H1 (cell line): Measurements from ENCODE around the gene NCL. TPM values are rescaled to one million over a fixed set of nuclear protein-coding genes. Genes with fewer than 3 reads are reported as not detected.

Experiments
- CTCF ChIA-PET: fragments of 300-600 bp; sonication (Branson Sonifier 250); formaldehyde crosslinking; loops from one replicate; lab custom pipeline; 2021; ENCODE audit not compliant: partially characterized antibody; lab: Charles Lee
- POLR2A ChIA-PET: fragments of 300-600 bp; sonication (Branson Sonifier 250); formaldehyde crosslinking; loops from one replicate; lab custom pipeline; 2021; ENCODE audit warnings: inconsistent platforms; ENCODE audit not compliant: partially characterized antibody; lab: Charles Lee
- DNase-seq, 2 experiments: peaks; one replicate each; pipeline versions ENCODE4 v3.0.0 to v3.0.0-alpha.2; 2010 to 2022; ENCODE audit warnings: low spot score in 2 of 2, low read depth in 1 of 2, mixed read lengths in 1 of 2
- FAIRE-seq: peaks from 2 replicates; lab custom pipeline; 2011; peaks lifted over from hg19 to GRCh38; lab: Jason Lieb, UNC
- H2AFZ ChIP-seq: 2 replicates; pipeline ENCODE4 v1.8.1; 2012; ENCODE audit warnings: low read length, inconsistent platforms
- H2AK5ac ChIP-seq: 2 replicates; pipeline ENCODE4 v1.6.1; 2013; ENCODE audit warnings: low read depth, low read length
- H2BK120ac ChIP-seq: replicated peaks from 2 replicates; pipeline ENCODE3; 2013; ENCODE audit warnings: low read depth, low read length, inconsistent platforms
- H2BK12ac ChIP-seq: 2 replicates; pipeline ENCODE4 v1.6.1; 2013; ENCODE audit warnings: low read depth, low read length
- H2BK15ac ChIP-seq: 2 replicates; pipeline ENCODE4 v1.6.1; 2013; ENCODE audit warnings: low read length
- H2BK20ac ChIP-seq: 2 replicates; pipeline ENCODE4 v1.6.1; 2013; ENCODE audit warnings: low read length
- H2BK5ac ChIP-seq: 2 replicates; pipeline ENCODE4 v1.6.1; 2013; ENCODE audit warnings: low read depth, low read length
- H3K14ac ChIP-seq: 2 replicates; pipeline ENCODE4 v1.6.1; 2013; ENCODE audit warnings: inconsistent platforms; ENCODE audit not compliant: insufficient read length
- H3K18ac ChIP-seq: 2 replicates; pipeline ENCODE4 v1.6.1; 2013; ENCODE audit warnings: low read length; ENCODE audit errors: extremely low read depth
- H3K23ac ChIP-seq: 2 replicates; pipeline ENCODE4 v1.6.1; 2013; ENCODE audit warnings: inconsistent platforms; ENCODE audit not compliant: insufficient read length
- H3K23me2 ChIP-seq: 2 replicates; pipeline ENCODE4 v1.6.1; 2013; ENCODE audit warnings: low read depth, low read length
- H3K27ac ChIP-seq: 2 replicates; pipeline ENCODE4 v1.6.1; 2011; ENCODE audit warnings: low read depth, low read length, inconsistent platforms
- H3K27me3 ChIP-seq, 4 experiments: replicated peaks in 1 of 4; 1 replicate in 1 of 4; 2 replicates in 3 of 4; pipeline versions ENCODE4 v1.6.1 to v1.8.1; 2011 to 2013; ENCODE audit warnings: low read length in 3 of 4, mild to moderate bottlenecking in 3 of 4, inconsistent platforms in 2 of 4, mixed read lengths in 2 of 4, moderate library complexity in 1 of 4; ENCODE audit not compliant: control insufficient read depth in 3 of 4, insufficient read depth in 3 of 4; ENCODE audit errors: extremely low read depth in 1 of 4
- H3K36me3 ChIP-seq, 4 experiments: 2 replicates each; pipeline versions ENCODE4 v1.6.1 to v1.8.1; 2011 to 2013; ENCODE audit warnings: mild to moderate bottlenecking in 4 of 4, low read length in 3 of 4, moderate library complexity in 2 of 4, control low read depth in 1 of 4, inconsistent platforms in 1 of 4; ENCODE audit not compliant: insufficient read depth in 4 of 4, control insufficient read depth in 2 of 4
- H3K4ac ChIP-seq: replicated peaks from 2 replicates; pipeline ENCODE3; 2013; ENCODE audit warnings: low read length, low read depth, mixed read lengths, inconsistent platforms; ENCODE audit not compliant: insufficient read length
- H3K4me1 ChIP-seq, 4 experiments: replicated peaks in 1 of 4; 1 replicate in 1 of 4; 2 replicates in 3 of 4; pipeline versions ENCODE4 v1.6.1 to v1.8.1; 2011 to 2013; ENCODE audit warnings: low read length in 3 of 4, inconsistent platforms in 2 of 4, mixed read lengths in 1 of 4; ENCODE audit not compliant: insufficient read depth in 4 of 4, control insufficient read depth in 3 of 4
- H3K4me2 ChIP-seq, 2 experiments: 2 replicates each; pipeline versions ENCODE4 v1.6.1 to v1.8.1; 2011 to 2013; ENCODE audit warnings: low read depth in 2 of 2, low read length in 2 of 2, control low read depth in 1 of 2, inconsistent platforms in 1 of 2, mild to moderate bottlenecking in 1 of 2; ENCODE audit not compliant: insufficient read depth in 1 of 2
- H3K4me3 ChIP-seq, 4 experiments: fragments of 200-600, 300-600 bp in 1 of 4; sonication (generic), shearing (Covaris generic), sonication (Bioruptor Twin) in 1 of 4; 2 replicates each; pipeline versions ENCODE4 v1.5.1 to v1.8.1; 2011 to 2016; ENCODE audit warnings: low read length in 4 of 4, low read depth in 3 of 4, control low read depth in 2 of 4, inconsistent platforms in 2 of 4, mild to moderate bottlenecking in 2 of 4, mixed read lengths in 1 of 4, moderate library complexity in 1 of 4; ENCODE audit not compliant: insufficient read depth in 2 of 4; ENCODE audit errors: extremely low read depth in 1 of 4
- H3K56ac ChIP-seq: replicated peaks from 2 replicates; pipeline ENCODE3; 2013; ENCODE audit warnings: low read depth, mild to moderate bottlenecking, mixed read lengths, low read length, inconsistent platforms; ENCODE audit not compliant: insufficient read length
- H3K79me1 ChIP-seq: 2 replicates; pipeline ENCODE4 v1.6.1; 2013; ENCODE audit warnings: low read depth, low read length, control low read depth
- H3K79me2 ChIP-seq, 2 experiments: 2 replicates each; pipeline versions ENCODE4 v1.6.1 to v1.8.1; 2012 to 2013; ENCODE audit warnings: low read length in 2 of 2, mild to moderate bottlenecking in 2 of 2, inconsistent platforms in 1 of 2; ENCODE audit not compliant: insufficient read depth in 2 of 2, control insufficient read depth in 1 of 2
- H3K9ac ChIP-seq, 4 experiments: replicated peaks in 1 of 4; 1 replicate in 1 of 4; 2 replicates in 3 of 4; pipeline versions ENCODE4 v1.6.1 to v1.8.1; 2011 to 2013; ENCODE audit warnings: low read depth in 3 of 4, low read length in 3 of 4, control low read depth in 2 of 4, mild to moderate bottlenecking in 2 of 4, moderate library complexity in 2 of 4, inconsistent platforms in 1 of 4; ENCODE audit errors: extremely low read depth in 1 of 4
- H3K9me3 ChIP-seq, 2 experiments: 2 replicates each; pipeline versions ENCODE4 v1.6.1 to v1.8.1; 2012 to 2013; ENCODE audit warnings: mild to moderate bottlenecking in 2 of 2, moderate library complexity in 2 of 2, control low read depth in 1 of 2, inconsistent platforms in 1 of 2, low read depth in 1 of 2, low read length in 1 of 2, mixed read lengths in 1 of 2; ENCODE audit not compliant: insufficient read depth in 2 of 2
- H4K20me1 ChIP-seq, 2 experiments: replicated peaks in 1 of 2; 2 replicates each; pipeline versions ENCODE3 to v1.8.1; 2011 to 2013; ENCODE audit warnings: inconsistent platforms in 2 of 2, low read length in 2 of 2, mild to moderate bottlenecking in 1 of 2; ENCODE audit not compliant: insufficient read depth in 2 of 2, control insufficient read depth in 1 of 2
- H4K5ac ChIP-seq: 2 replicates; pipeline ENCODE4 v1.6.1; 2013; ENCODE audit warnings: low read length, low read depth, mixed read lengths, inconsistent platforms; ENCODE audit not compliant: insufficient read length
- H4K8ac ChIP-seq: 2 replicates; pipeline ENCODE4 v1.8.0; 2013; ENCODE audit warnings: mild to moderate bottlenecking, moderate library complexity, low read length, inconsistent platforms; ENCODE audit not compliant: insufficient read depth; ENCODE audit errors: extremely low read depth
- H4K91ac ChIP-seq: replicated peaks from 2 replicates; pipeline ENCODE3; 2013; ENCODE audit warnings: low read length, mixed read lengths, inconsistent platforms; ENCODE audit not compliant: insufficient read length
- ATF2 ChIP-seq: IDR thresholded peaks from 2 replicates; pipeline ENCODE4 v1.6.1; 2012; ENCODE audit warnings: low read length, inconsistent platforms
- BCL11A ChIP-seq, 2 experiments: IDR thresholded peaks; one replicate each; pipeline ENCODE4 v1.6.1; 2011; ENCODE audit warnings: low read depth in 2 of 2, low read length in 2 of 2, mild to moderate bottlenecking in 2 of 2
- CHD2 ChIP-seq: IDR thresholded peaks from 2 replicates; pipeline ENCODE4 v1.6.1; 2012; ENCODE audit warnings: low read length, improper control_type of control experiment
- EGR1 ChIP-seq: IDR thresholded peaks from 2 replicates; pipeline ENCODE4 v1.6.1; 2011; ENCODE audit warnings: low read depth, low read length, borderline replicate concordance
- FOSL1 ChIP-seq: IDR thresholded peaks from 2 replicates; pipeline ENCODE4 v1.6.1; 2011; ENCODE audit warnings: mild to moderate bottlenecking, low read depth, low read length, moderate library complexity; ENCODE audit not compliant: insufficient read depth
- PHF8 ChIP-seq: fragments of 200-600 bp; sonication (generic); conservative IDR thresholded peaks from 2 replicates; pipeline ENCODE4 v1.7.1; 2012; ENCODE audit warnings: low read depth, mild to moderate bottlenecking, inconsistent platforms, low read length, moderate library complexity
- POLR2AphosphoS5 ChIP-seq: IDR thresholded peaks from 2 replicates; pipeline ENCODE4 v1.6.1; 2011; ENCODE audit warnings: low read depth, low read length
- WGBS, 2 experiments: shearing (Covaris generic) in 1 of 2; methylation state at CpG; one replicate each; pipeline versions ENCODE4 v1.1.6 to v1.1.7; 2013 to 2015; ENCODE audit warnings: low lambda C conversion rate in 2 of 2, mixed read lengths in 2 of 2, inconsistent platforms in 1 of 2, low coverage in 1 of 2, missing lambda C conversion rate in 1 of 2; ENCODE audit not compliant: insufficient replicate concordance in 2 of 2, insufficient coverage in 1 of 2, insufficient read length in 1 of 2; ENCODE audit errors: extremely low coverage in 1 of 2, missing lambda C conversion rate in 1 of 2; 5-methylcytosine and 5-hydroxymethylcytosine counted together
- polyA plus RNA-seq, 7 experiments: library from polyadenylated mRNA; depleted of rRNA in 3 of 7; stranded (reverse) in 5 of 7; unstranded in 2 of 7; fragments of >200 nt in 5 of 7; fragments of 200-250 nt in 2 of 7; gene quantifications; 1 replicate in 5 of 7; 2 replicates in 1 of 7; 4 replicates in 1 of 7; pipeline versions ENCODE4 v1.2.1 to v1.2.3, GENCODE V29; 2011 to 2013; ENCODE audit warnings: missing spikeins in 2 of 7, mixed read lengths in 2 of 7
- total RNA-seq: library from RNA; stranded (reverse); fragmentation: NEBNext Ultra II Directional; extraction: Animal tissue kit (Norgen Biotek cat#: 25700); gene quantifications from 2 replicates; pipeline ENCODE4 v1.2.1, GENCODE V29; 2021

NCL gene
- total and polyA plus RNA-seq, 2 of the 8 experiments (the other 6 are each of a cell fraction or from before 2014, with no cell fraction given), result 61.2 to 1,478 TPM

GRCh38 chr2:231452799-231453508, 11.3 kb downstream of the NCL start:
- CTCF ChIA-PET, result interaction anchor here (0.7 to 9.9 kb wide), 22 partner anchors 9 to 352 kb away, joined by 3 to 122 read pairs (median 6); no protein-coding TSS in a partner anchor
- TF ChIP-seq ATF2 (no peak; the same call in none of the 2 replicates), BCL11A (IDR thresholded peaks at IDR 0.05; ENCODE audit: low read depth in 2 of 2, low read length in 2 of 2) (no peak), POLR2AphosphoS5 (peak; percentile 73), EGR1 (no peak), FOSL1 (no peak), CHD2 (0 out of 2 replicates have a peak, but pooled peaks have one; percentile 10), PHF8 (no peak)

More at GRCh38 chr2:231452799-231453508, 11.3 kb downstream of the NCL start:
- Histone ChIP-seq H4K8ac (no peak overlapping the region), H3K23me2 (no peaks in the 10 kb centered on the region), H3K4me3 (no peak overlapping the region), H2BK12ac (no peak overlapping the region), H3K27ac (peak overlapping the region; percentile 44; the same call in 1 of the 2 replicates), H3K56ac (no peak overlapping the region), H3K27me3 (no peaks in the 10 kb centered on the region), H3K18ac (no peak overlapping the region; the same call in 1 of the 2 replicates), H3K36me3 (peaks cover 34 to 55% (median 48%) of the 10 kb centered on the region in 4 experiments), H3K14ac (no peak overlapping the region), H3K23ac (no peak overlapping the region), H2BK20ac (no peak overlapping the region), H3K4ac (no peak overlapping the region), H2BK15ac (no peak overlapping the region), H3K4me2 (no peak overlapping the region), H4K91ac (no peak overlapping the region), H4K5ac (no peak overlapping the region), H3K79me1 (no peaks in the 10 kb centered on the region), H2AK5ac (no peak overlapping the region), H2BK5ac (peak overlapping the region; percentile 22; the same call in 1 of the 2 replicates), H3K9me3 (no peaks in the 10 kb centered on the region), H2AFZ (no peak overlapping the region), H3K79me2 (no peaks in the 10 kb centered on the region), H3K4me1 (peaks cover 0 to 5% (median 2%) of the 10 kb centered on the region in 4 experiments; a peak in 3 of 7 replicates), H4K20me1 (peaks cover 8 to 10% of the 10 kb centered on the region in 2 experiments), H2BK120ac (no peak overlapping the region), H3K9ac (no peak overlapping the region)
- POLR2A ChIA-PET, result interaction anchor here (0.7 to 14.1 kb wide), 41 partner anchors 12 to 349 kb away, joined by 3 to 431 read pairs (median 5); partner anchors contain the start of genes B3GNT7 and NCL
- DNase-seq (peak in 1 of 2 experiments; percentile 65), FAIRE-seq (no peak)
- 81% methylated on average over 10 of the region's 10 CpGs; no CpG with 5 or more reads in 1 of the 2 experiments for WGBS, 2 experiments
